ENCODE measurements around the gene EBF3. TPM values are rescaled to one million over a fixed set of nuclear protein-coding genes. Genes with fewer than 3 reads are reported as not detected.

The EBF3 gene
- total RNA-seq, 1 donor from 2014 or later, result 22.5 TPM

DNA sequence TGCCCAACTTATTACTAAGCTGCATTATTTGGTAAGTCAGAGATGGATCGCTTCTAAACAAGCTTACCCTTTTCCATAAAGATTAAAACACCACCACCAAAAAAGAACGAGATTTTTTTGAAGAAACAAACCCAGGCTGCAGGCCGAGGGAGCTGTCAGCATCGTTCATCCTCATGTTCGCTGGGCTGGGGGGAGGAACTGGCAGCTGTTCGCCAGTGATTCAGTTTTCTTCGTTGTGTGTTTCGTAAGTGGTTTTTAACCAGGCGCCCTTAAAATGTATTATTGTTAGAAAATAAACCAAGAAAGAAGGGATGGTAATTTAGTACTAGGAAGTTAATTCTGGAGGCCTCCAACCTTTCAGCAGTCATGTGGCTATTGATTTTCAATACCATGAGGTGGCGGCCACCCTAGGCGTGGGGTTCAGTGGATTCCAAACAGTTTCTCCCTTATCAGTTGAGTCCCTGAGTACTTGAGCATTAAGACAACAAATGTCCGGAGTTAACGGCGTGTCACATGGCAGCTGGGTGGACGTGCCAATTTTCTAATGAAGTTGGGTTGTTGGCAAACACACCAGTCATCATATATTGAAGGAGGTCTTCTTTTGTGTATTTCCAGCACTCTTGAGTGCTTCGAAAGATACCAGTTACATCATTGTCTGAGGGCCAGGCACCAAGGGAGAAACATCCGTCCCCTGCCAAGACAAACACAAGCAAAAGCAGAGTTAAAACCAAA lies 173.2 kb downstream of the EBF3 start:
- no peak for DNase-seq

GRCh38 chr10:129788215-129788614 lies 175.9 kb downstream of the EBF3 start:
- DNase-seq, result no peak

DNA sequence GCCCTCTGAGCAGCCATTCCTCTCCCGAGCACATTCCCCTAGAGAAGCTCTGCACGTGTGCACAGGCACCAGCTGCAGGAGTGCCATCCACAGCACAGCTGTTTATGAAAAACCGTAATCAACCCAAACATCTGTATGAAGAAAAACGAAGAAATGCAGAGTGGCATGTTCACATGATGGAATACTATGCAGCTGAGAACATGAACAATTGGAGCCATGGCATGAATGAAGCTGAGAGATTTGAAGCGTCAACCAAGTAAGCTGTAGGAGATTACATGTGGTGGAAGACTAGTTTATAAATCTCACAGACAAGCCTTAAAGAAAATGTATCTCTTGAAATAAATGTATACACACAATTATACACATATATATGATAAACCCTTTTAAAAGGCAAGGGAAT lies 176.5 kb downstream of the EBF3 start:
- no peak for DNase-seq

GRCh38 chr10:129786216-129786615 lies 177.9 kb downstream of the EBF3 start:
- DNase-seq, result no peak

GRCh38 chr10:129785536-129785981 lies 178.5 kb downstream of the EBF3 start:
- DNase-seq, result no peak

Other genes starting within 250 kb of the EBF3 start
- 0.14 and 1.0 TPM in 2 replicates for gene C10orf143, start 146.6 kb upstream of the EBF3 start, total RNA-seq
- gene GLRX3, start 172.1 kb upstream of the EBF3 start, total RNA-seq, result 98.4 and 120 TPM in 2 replicates